ENCODE measurements around the gene CARD8. TPM values are rescaled to one million over a fixed set of nuclear protein-coding genes. Genes with fewer than 3 reads are reported as not detected.

Gene CARD8
- 4.9 and 5.2 TPM in 2 replicates for total RNA-seq

GRCh38 chr19:48255376-48256303 is at the start of gene CARD8:
Gene CARD8, minus strand, starts transcription at chr19:48255912. Its CDS starts 14,892 bp downstream, at chr19:48241020.

GRCh38 chr19:48169939-48170803 is 85.5 kb downstream of the CARD8 start, which contains the start of the genes LIG1 and ZSWIM9:
Gene LIG1, minus strand, starts transcription at chr19:48170344. Its CDS starts 4,778 bp downstream, at chr19:48165566.
Gene ZSWIM9, plus strand, starts transcription at chr19:48170680. Its CDS starts 1,123 bp downstream, at chr19:48171803.

Other genes with a start within 250 kb of the CARD8 start
- not detected in 2 replicates for gene CABP5, start 211.8 kb downstream of the CARD8 start, total RNA-seq
- 0.70 and 0.99 TPM in 2 replicates for gene PLA2G4C, start 145.1 kb downstream of the CARD8 start, total RNA-seq
- 30.8 and 66.1 TPM in 2 replicates for gene LIG1, start 85.6 kb downstream of the CARD8 start, total RNA-seq
- gene ZSWIM9, start 85.2 kb downstream of the CARD8 start, total RNA-seq: 1.7 and 2.3 TPM in 2 replicates
- gene ZNF114, start 14.2 kb upstream of the CARD8 start, total RNA-seq: 0.72 and 1.7 TPM in 2 replicates
- 54.1 and 100.0 TPM in 2 replicates for gene EMP3, start 69.6 kb upstream of the CARD8 start, total RNA-seq
- gene TMEM143, start 108.0 kb upstream of the CARD8 start, total RNA-seq: 4.1 and 4.7 TPM in 2 replicates
- not detected in 2 replicates for gene SYNGR4, start 108.5 kb upstream of the CARD8 start, total RNA-seq
- 135 and 149 TPM in 2 replicates for gene KDELR1, start 135.6 kb upstream of the CARD8 start, total RNA-seq
- gene GRIN2D, start 137.8 kb upstream of the CARD8 start, total RNA-seq: 0.16 TPM in 1 of 2 replicates, not detected in the other
- 35.2 and 40.9 TPM in 2 replicates for gene GRWD1, start 190.1 kb upstream of the CARD8 start, total RNA-seq
- gene KCNJ14, start 199.7 kb upstream of the CARD8 start, total RNA-seq: 0.53 and 0.70 TPM in 2 replicates
- gene CYTH2, start 213.5 kb upstream of the CARD8 start, total RNA-seq: 18.7 and 23.5 TPM in 2 replicates

Data from hair follicular keratinocyte (primary cell).